HG03520 (cell line): ENCODE data around the gene CCNE1.
A peak's percentile ranks its signal among the peaks of the same experiment; 100 is the strongest.
"Not testable (repeated sequence)": the region's sequence is repeated elsewhere in the genome, so short reads cannot be mapped to it uniquely, and the experiment has no call there.

Source experiments
- ATAC-seq: cut with Tn5 transposase; IDR thresholded peaks from one replicate; pipeline ENCODE4 v1.9.1; 2021; ENCODE audit warnings: mild to moderate bottlenecking, moderate library complexity; ENCODE audit not compliant: unreplicated experiment

CCNE1 gene

GRCh38 chr19:29785955-29786589 is 25.7 kb upstream of the CCNE1 start:
- ATAC-seq, result no peak

GRCh38 chr19:29787281-29787680 is 24.5 kb upstream of the CCNE1 start:
- no peak for ATAC-seq

GRCh38 chr19:29789007-29789406 is 22.8 kb upstream of the CCNE1 start:
- ATAC-seq, result no peak

- ATAC-seq, result no peak
Observed at GRCh38 chr19:29793116-29793727, 18.6 kb upstream of the CCNE1 start.

GRCh38 chr19:29794490-29794889 is 17.3 kb upstream of the CCNE1 start:
- ATAC-seq, result not testable (repeated sequence)

- ATAC-seq, result no peak
Observed at GRCh38 chr19:29795461-29796172, 16.2 kb upstream of the CCNE1 start.

- no peak for ATAC-seq
Observed at GRCh38 chr19:29796173-29796573, 15.6 kb upstream of the CCNE1 start.

GRCh38 chr19:29798774-29799497 is 12.9 kb upstream of the CCNE1 start:
- ATAC-seq, result no peak

- no peak for ATAC-seq
Observed at GRCh38 chr19:29800100-29800825, 11.5 kb upstream of the CCNE1 start.

- not testable (repeated sequence) for ATAC-seq
Observed at GRCh38 chr19:29803951-29804350, 7.8 kb upstream of the CCNE1 start.

- peak; percentile 82 for ATAC-seq
Observed at GRCh38 chr19:29804493-29804892, 7.3 kb upstream of the CCNE1 start.

- ATAC-seq, result no peak
Observed at GRCh38 chr19:29805031-29805965, 6.5 kb upstream of the CCNE1 start.

- no peak for ATAC-seq
Observed at GRCh38 chr19:29806098-29806866, 5.5 kb upstream of the CCNE1 start.

GRCh38 chr19:29807178-29807577 is 4.6 kb upstream of the CCNE1 start:
- no peak for ATAC-seq

- no peak for ATAC-seq
Observed at GRCh38 chr19:29807870-29808405, 3.9 kb upstream of the CCNE1 start.

GRCh38 chr19:29809795-29810503 is 1.8 kb upstream of the CCNE1 start:
- ATAC-seq, result no peak

GRCh38 chr19:29810504-29810871 is 1.3 kb upstream of the CCNE1 start:
- ATAC-seq, result no peak
